PC-3 (cell line): ENCODE measurements around the gene CHRM2. TPM values are rescaled to one million over a fixed set of nuclear protein-coding genes. Genes with fewer than 3 reads are reported as not detected.

Source experiments
- ATAC-seq: fragments of 200-7000 bp; cut with Tn5 transposase; 2 replicates; pipeline ENCODE4 v1.9.1; 2020; ENCODE audit warnings: mild to moderate bottlenecking, moderate library complexity
- BruUV-seq: library from RNA; stranded (reverse); fragments of 400-500 nt; replicated peaks from 2 replicates; lab custom pipeline; 2021; lab: Mats Ljungman, UMichigan
- CTCF ChIA-PET: fragments of 300-600 bp; sonication (Branson Sonifier 250); formaldehyde crosslinking; loops from one replicate; lab custom pipeline; 2022; ENCODE audit warnings: antibody characterized with exemption; lab: Charles Lee
- POLR2A ChIA-PET: fragments of 300-600 bp; sonication (Branson Sonifier 250); formaldehyde crosslinking; loops from one replicate; lab custom pipeline; 2022; ENCODE audit warnings: antibody characterized with exemption; ENCODE audit not compliant: unreplicated experiment; lab: Charles Lee
- DNase-seq: peaks from one replicate; pipeline ENCODE4 v3.0.0-alpha.2; 2015
- H2AFZ ChIP-seq: fragments of 300-600 bp; sonication (generic); 2 replicates; pipeline ENCODE4 v1.6.0; 2016; ENCODE audit warnings: antibody characterized with exemption, low read length
- H3F3A ChIP-seq: fragments of 300-600 bp; sonication (generic); one replicate; pipeline ENCODE4 v1.6.0; 2017; ENCODE audit warnings: antibody characterized with exemption, low read length, control low read depth, mild to moderate bottlenecking; ENCODE audit not compliant: unreplicated experiment
- H3K27ac ChIP-seq: fragments of 300-600 bp; sonication (generic); 2 replicates; pipeline ENCODE4 v1.5.1; 2016; ENCODE audit warnings: mild to moderate bottlenecking, low read length
- H3K27me3 ChIP-seq: fragments of 300-600 bp; sonication (generic); 2 replicates; pipeline ENCODE4 v1.6.1; 2016; ENCODE audit warnings: low read length, mixed read lengths
- H3K36me3 ChIP-seq: fragments of 300-600 bp; sonication (generic); 2 replicates; pipeline ENCODE4 v1.6.1; 2016; ENCODE audit warnings: low read depth, mixed run types, low read length, mixed read lengths
- H3K4me1 ChIP-seq: fragments of 300-600 bp; sonication (generic); 2 replicates; pipeline ENCODE4 v1.5.1; 2016; ENCODE audit warnings: low read length; ENCODE audit not compliant: insufficient read depth
- H3K4me2 ChIP-seq: fragments of 300-600 bp; sonication (generic); 2 replicates; pipeline ENCODE4 v1.6.0; 2016; ENCODE audit warnings: low read length
- H3K4me3 ChIP-seq: fragments of 300-600 bp; sonication (generic); 2 replicates; pipeline ENCODE4 v1.5.1; 2016; ENCODE audit warnings: mild to moderate bottlenecking, low read length, mixed read lengths
- H3K79me2 ChIP-seq: fragments of 300-600 bp; sonication (generic); 2 replicates; pipeline ENCODE4 v1.6.1; 2017; ENCODE audit warnings: low read length, mixed read lengths
- H3K9ac ChIP-seq: fragments of 300-600 bp; sonication (generic); 2 replicates; pipeline ENCODE4 v1.6.0; 2016; ENCODE audit warnings: mild to moderate bottlenecking, low read length
- H3K9me2 ChIP-seq: fragments of 300-600 bp; sonication (generic); replicated peaks from 2 replicates; pipeline ENCODE4 v1.6.1; 2016; ENCODE audit warnings: mixed run types, low read length, mixed read lengths
- H3K9me3 ChIP-seq: fragments of 300-600 bp; sonication (generic); 2 replicates; pipeline ENCODE4 v1.6.1; 2016; ENCODE audit warnings: low read length, mixed read lengths
- H4K20me1 ChIP-seq: fragments of 300-600 bp; sonication (generic); 2 replicates; pipeline ENCODE4 v1.6.1; 2016; ENCODE audit warnings: low read length, mixed read lengths
- CTCF ChIP-seq: fragments of 300-600 bp; sonication (generic); conservative IDR thresholded peaks from 2 replicates; pipeline ENCODE4 v1.5.1; 2017; ENCODE audit warnings: antibody characterized with exemption, low read depth, mild to moderate bottlenecking, low read length
- EZH2 ChIP-seq: fragments of 300-600 bp; sonication (generic); IDR thresholded peaks from one replicate; pipeline ENCODE4 v1.6.1; 2017; ENCODE audit warnings: antibody characterized with exemption, mild to moderate bottlenecking, low read length; ENCODE audit not compliant: unreplicated experiment
- EZH2phosphoT487 ChIP-seq: fragments of 300-600 bp; sonication (generic); IDR thresholded peaks from 2 replicates; pipeline ENCODE4 v1.6.1; 2018; ENCODE audit warnings: mild to moderate bottlenecking, antibody characterized with exemption, low read length, borderline replicate concordance
- intact Hi-C: fragments of 100-400 bp; cut with micrococcal nuclease; formaldehyde crosslinking; loops from 2 replicates; pipeline ENCODE4 v1.9.0; 2023
- total RNA-seq: library from RNA; depleted of rRNA; stranded (reverse); fragments of >200 nt; gene quantifications from 2 replicates; pipeline ENCODE4 v1.2.3, GENCODE V29; 2014

The CHRM2 gene
- total RNA-seq, 1 experiment from 2014 or later = not detected

GRCh38 chr7:137003566-137003965, 135.1 kb downstream of the CHRM2 start:
- CTCF ChIA-PET = no interaction called here
- ATAC-seq (no peak), DNase-seq (no peak)
- Histone ChIP-seq H3K4me1 (peaks cover 53% of the 10 kb centered on the region), H2AFZ (no peak overlapping the region), H3K9ac (no peak overlapping the region), H3K9me3 (no peaks in the 10 kb centered on the region), H3F3A (no peaks in the 10 kb centered on the region), H3K27me3 (no peaks in the 10 kb centered on the region), H3K4me3 (no peak overlapping the region), H3K27ac (no peak overlapping the region), H3K79me2 (no peaks in the 10 kb centered on the region), H3K9me2 (no peaks in the 10 kb centered on the region), H4K20me1 (no peaks in the 10 kb centered on the region), H3K36me3 (no peaks in the 10 kb centered on the region), H3K4me2 (no peak overlapping the region)
- BruUV-seq = no TSS peak
- intact Hi-C loops = no loop called here
- TF ChIP-seq CTCF (no peak), EZH2 (no peak), EZH2phosphoT487 (no peak)
- POLR2A ChIA-PET = no interaction called here

- no peak overlapping the region for H3K27ac ChIP-seq
- ATAC-seq (peak; percentile 67), DNase-seq (peak; percentile 41)
- H4K20me1 ChIP-seq = no peaks in the 10 kb centered on the region
- no peaks in the 10 kb centered on the region for H3F3A ChIP-seq
- H3K27me3 ChIP-seq = no peaks in the 10 kb centered on the region
- no peaks in the 10 kb centered on the region for H3K36me3 ChIP-seq
- H3K79me2 ChIP-seq = no peaks in the 10 kb centered on the region
- no peaks in the 10 kb centered on the region for H3K9me2 ChIP-seq
- H3K4me1 ChIP-seq = peaks cover 34% of the 10 kb centered on the region
- no peaks in the 10 kb centered on the region for H3K9me3 ChIP-seq
- POLR2A ChIA-PET = interaction anchor here (0.6 kb wide), 1 partner anchor 369 kb away, joined by 3 read pairs; no protein-coding TSS in a partner anchor
- no peak overlapping the region for H3K4me3 ChIP-seq
- CTCF ChIA-PET = no interaction called here
- H2AFZ ChIP-seq = no peak overlapping the region
- intact Hi-C loops = loop anchor here (5.0 kb wide), 1 partner anchor 51 kb away; no protein-coding TSS in a partner anchor
- BruUV-seq = no TSS peak
- peak overlapping the region; percentile 18; the same call in 1 of the 2 replicates for H3K4me2 ChIP-seq
- TF ChIP-seq EZH2phosphoT487 (no peak), CTCF (no peak), EZH2 (no peak)
- no peak overlapping the region for H3K9ac ChIP-seq
Observed at GRCh38 chr7:137005873-137006272, 137.4 kb downstream of the CHRM2 start.

- TF ChIP-seq CTCF (no peak), EZH2phosphoT487 (no peak), EZH2 (no peak)
- ChIA-PET CTCF (no interaction called here), POLR2A (interaction anchor here (0.6 kb wide), 1 partner anchor 369 kb away, joined by 3 read pairs; no protein-coding TSS in a partner anchor)
- Histone ChIP-seq H3K9me3 (no peaks in the 10 kb centered on the region), H3K27ac (no peak overlapping the region), H3K27me3 (no peaks in the 10 kb centered on the region), H3K4me3 (no peak overlapping the region), H2AFZ (no peak overlapping the region), H3K4me1 (peaks cover 30% of the 10 kb centered on the region), H4K20me1 (no peaks in the 10 kb centered on the region), H3K9me2 (no peaks in the 10 kb centered on the region), H3F3A (no peaks in the 10 kb centered on the region), H3K9ac (no peak overlapping the region), H3K79me2 (no peaks in the 10 kb centered on the region), H3K36me3 (no peaks in the 10 kb centered on the region), H3K4me2 (peak overlapping the region; percentile 18; the same call in 1 of the 2 replicates)
- intact Hi-C loops = loop anchor here (5.0 kb wide), 1 partner anchor 51 kb away; no protein-coding TSS in a partner anchor
- BruUV-seq = no TSS peak
- peak; percentile 18 for DNase-seq
- ATAC-seq = peak; percentile 40
Observed at GRCh38 chr7:137006293-137006692, 137.8 kb downstream of the CHRM2 start.
